Dedifferentiated amniotic fluid mesenchymal stem cell (primary cell): ENCODE measurements around the gene CPB2.

Source experiments
- DNase-seq: peaks from one replicate; pipeline ENCODE4 v3.0.0-alpha.2; 2016; ENCODE audit errors: extremely low spot score

The CPB2 gene

GRCh38 chr13:46100191-46100815 lies 4.5 kb downstream of the CPB2 start:
- no peak for DNase-seq

GRCh38 chr13:46097663-46098062 lies 7.2 kb downstream of the CPB2 start:
- DNase-seq: no peak

DNA sequence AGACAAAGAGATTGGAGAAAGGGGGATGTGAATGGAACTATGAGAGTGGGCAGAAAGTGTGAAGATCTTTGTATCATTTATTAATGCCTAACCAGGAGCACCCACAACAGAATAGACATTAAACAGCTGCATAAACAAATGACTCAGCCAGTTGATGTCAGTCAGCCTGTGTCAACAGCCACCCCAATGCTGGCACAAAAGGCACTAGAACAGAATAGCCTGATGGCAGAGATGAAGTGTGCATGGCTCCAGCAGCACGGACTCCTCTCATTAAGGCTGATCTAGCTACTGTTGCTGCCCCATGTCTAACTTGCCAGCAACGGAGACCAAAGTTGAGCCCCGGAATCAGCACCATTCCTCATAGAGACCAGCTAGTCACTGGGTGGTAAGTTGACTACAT lies 7.8 kb downstream of the CPB2 start:
- no peak for DNase-seq

GRCh38 chr13:46094478-46094877 lies 10.4 kb downstream of the CPB2 start:
- DNase-seq: no peak

- no peak for DNase-seq
Observed at GRCh38 chr13:46088821-46089562, 15.8 kb downstream of the CPB2 start.

DNA sequence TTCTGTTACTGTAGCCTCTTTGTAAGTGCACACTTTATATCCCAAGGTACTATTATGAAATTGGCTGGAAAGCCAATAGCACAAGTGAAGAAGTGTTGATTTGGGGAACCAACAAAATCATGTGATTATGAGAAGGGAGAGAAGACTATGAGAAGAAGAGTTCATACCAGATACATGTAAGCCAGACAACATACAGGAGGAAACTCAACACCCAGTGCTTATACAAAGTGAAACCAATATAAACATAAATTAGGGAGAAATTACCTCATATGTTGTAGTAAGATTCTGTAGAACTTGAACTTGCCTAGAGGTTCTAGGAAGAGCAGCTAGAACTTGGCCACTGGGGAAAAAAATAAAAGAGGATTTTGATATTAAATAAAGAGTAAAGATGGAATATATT lies 17.4 kb downstream of the CPB2 start:
- no peak for DNase-seq

DNA sequence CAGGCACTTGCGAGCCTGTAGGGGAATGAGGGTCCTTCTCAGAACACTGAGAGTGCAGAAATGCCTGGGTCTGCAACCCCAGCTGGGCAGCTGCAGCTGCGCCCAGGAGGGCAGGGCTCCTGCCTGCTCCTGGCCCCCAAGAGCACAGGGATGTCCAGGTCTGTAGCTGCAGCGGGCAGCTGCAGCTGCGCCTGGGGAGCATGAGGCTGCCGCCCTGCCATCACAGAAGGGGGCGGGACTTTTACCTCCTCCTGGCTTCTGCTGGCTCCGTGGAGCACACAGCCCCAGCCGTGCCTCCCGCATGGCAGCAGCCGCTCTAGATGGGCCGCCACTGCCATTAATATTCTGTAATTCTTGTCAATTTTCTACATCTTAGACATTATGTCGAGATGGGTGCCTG lies 17.8 kb downstream of the CPB2 start:
- no peak for DNase-seq

- no peak for DNase-seq
Observed at GRCh38 chr13:46086421-46086922, 18.4 kb downstream of the CPB2 start.

DNA sequence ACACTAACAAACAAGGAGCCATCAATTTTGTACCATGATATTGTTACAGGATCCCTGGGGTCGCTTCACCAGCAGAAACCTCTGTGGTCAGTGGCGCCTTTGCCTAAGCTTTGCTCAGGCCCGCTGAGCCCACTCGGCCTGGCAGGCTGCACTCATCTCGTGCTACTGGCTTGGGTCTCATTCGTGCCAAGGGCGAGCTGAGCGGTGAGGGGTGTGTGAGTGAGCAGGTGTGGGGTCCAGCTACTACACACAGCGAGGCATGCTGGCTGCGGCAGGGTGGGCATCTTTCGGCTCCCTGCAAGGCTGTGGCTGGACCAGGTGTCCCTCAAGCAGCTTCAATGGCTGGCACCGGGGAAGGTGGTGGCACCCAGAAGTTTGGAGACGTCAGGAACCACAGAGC lies 19.1 kb downstream of the CPB2 start:
- DNase-seq: no peak

- DNase-seq: no peak
Observed at GRCh38 chr13:46082324-46082723, 22.5 kb downstream of the CPB2 start.

DNA sequence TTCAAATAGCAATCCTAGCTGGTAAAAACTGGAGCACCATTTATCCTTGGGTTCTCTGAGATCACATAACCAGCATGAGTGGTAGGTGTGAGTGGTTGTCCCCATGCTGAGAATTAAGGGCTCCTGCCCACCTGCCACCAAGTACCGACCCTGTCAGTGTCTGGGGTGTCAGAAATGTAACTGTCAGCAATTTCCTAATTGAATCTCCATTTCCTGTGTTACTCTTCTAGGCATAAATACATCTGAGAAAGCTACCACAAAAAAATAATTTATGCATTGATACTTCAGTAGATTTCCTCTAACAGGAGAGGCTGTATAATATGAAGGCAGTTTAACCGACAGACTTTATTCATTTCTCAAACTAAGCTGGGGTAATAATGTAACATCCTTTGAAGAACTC lies 25.1 kb downstream of the CPB2 start:
- no peak for DNase-seq

- no peak for DNase-seq
Observed at GRCh38 chr13:46077265-46077664, 27.6 kb downstream of the CPB2 start.

DNA sequence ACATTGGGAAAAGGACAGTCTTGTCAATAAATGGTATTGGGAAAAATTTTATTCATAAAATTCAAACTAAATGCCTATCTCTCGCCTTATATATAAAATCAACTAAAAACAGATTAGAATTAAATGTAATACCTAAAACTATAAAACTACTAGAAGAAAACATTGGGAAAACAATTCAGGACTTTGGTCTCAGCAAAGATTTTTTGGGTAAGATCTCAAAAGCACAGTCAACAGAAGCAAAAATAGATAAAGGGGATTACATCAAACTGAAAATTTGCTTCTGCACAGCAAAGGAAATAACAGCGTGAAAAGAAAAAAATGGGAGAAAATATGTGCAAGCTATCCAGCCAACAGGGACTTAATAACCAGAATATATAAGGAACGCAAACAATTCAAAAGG lies 28.0 kb downstream of the CPB2 start:
- no peak for DNase-seq

- no peak for DNase-seq
Observed at GRCh38 chr13:46075811-46076210, 29.0 kb downstream of the CPB2 start.

GRCh38 chr13:46071590-46072249 lies 33.1 kb downstream of the CPB2 start:
- no peak for DNase-seq

- no peak for DNase-seq
Observed at GRCh38 chr13:46063292-46063691, 41.5 kb downstream of the CPB2 start.

- DNase-seq: no peak
Observed at GRCh38 chr13:46062185-46062584, 42.6 kb downstream of the CPB2 start.

DNA sequence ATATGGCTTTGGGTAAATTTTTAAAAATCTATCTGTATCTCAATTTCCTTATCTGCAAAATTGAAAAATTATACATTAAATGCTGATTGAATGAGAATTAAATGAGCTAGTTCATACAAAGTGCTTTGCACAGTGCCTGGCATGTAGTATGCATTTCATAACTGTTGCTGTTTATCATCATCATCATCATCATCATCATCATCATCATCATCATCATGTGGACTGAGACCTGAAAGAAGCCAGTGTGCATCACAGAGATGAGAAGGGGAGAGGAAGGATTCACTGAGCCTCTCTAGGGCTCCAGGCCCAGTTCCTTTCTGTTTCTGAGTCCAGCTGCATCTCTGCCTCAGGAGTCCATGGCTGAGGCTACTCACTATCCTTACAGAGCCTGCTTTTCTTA lies 45.4 kb downstream of the CPB2 start:
- DNase-seq: no peak

GRCh38 chr13:46058268-46058667 lies 46.6 kb downstream of the CPB2 start:
- DNase-seq: no peak

GRCh38 chr13:46057256-46058015 lies 47.4 kb downstream of the CPB2 start:
- no peak for DNase-seq

DNA sequence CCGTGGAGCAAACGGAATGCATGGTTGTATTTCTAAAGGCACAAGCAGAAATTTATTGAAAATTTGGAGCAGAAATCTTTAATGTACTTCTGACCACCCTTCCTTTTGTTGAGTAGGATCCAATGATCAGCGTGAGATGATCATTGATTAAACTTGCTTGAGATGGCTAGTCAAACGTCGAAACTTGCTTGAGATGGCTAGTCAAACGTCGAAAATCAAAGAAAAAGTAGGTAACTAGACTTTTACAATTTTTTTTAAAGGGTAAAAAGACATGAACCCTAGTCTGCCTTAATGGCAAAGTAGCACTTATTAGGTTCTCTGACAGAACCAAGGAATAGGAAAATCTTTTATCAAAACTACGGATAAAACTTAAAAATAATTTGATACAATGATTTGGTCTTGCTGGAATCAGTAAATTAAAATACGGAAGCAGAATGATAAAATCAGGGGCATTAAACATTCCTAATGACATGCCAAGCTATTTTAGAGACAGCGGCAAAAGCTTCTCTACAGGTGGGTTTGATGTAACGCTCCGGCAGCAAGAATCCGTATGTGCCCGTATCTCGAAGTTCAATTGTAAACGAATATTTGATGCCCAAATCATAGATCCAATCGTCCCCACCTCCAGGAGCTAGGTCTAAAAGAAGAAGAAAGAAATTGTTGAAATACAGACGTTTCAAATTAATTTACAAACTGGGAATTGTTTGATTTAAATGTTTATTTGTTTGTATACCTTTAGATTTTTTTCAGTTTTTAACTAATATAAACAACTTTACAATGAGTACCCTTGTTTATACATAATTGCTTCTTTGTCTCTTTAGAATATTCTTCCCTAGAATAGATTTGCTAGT lies 51.4 kb downstream of the CPB2 start:
- no peak for DNase-seq
